NK-92 (cell line): Measurements from ENCODE around the gene OTULIN.

ENCODE experiments used
- DNase-seq: peaks from one replicate; lab custom pipeline; 2025; ENCODE audit not compliant: unreplicated experiment; lab: John Stamatoyannopoulos, UW

Gene OTULIN

GRCh38 chr5:14667770-14668169 is 3.3 kb downstream of the OTULIN start:
- DNase-seq = no peak

- DNase-seq = no peak
Observed at GRCh38 chr5:14668181-14668591, 3.7 kb downstream of the OTULIN start.

- no peak for DNase-seq
Observed at GRCh38 chr5:14669415-14669814, 4.9 kb downstream of the OTULIN start.

- DNase-seq = no peak
Observed at GRCh38 chr5:14669975-14670374, 5.5 kb downstream of the OTULIN start.

GRCh38 chr5:14671414-14671813 is 6.9 kb downstream of the OTULIN start:
- no peak for DNase-seq

GRCh38 chr5:14672082-14672481 is 7.6 kb downstream of the OTULIN start:
- DNase-seq = no peak

GRCh38 chr5:14672484-14673394 is 8.2 kb downstream of the OTULIN start:
- DNase-seq = no peak

GRCh38 chr5:14673443-14673842 is 8.9 kb downstream of the OTULIN start:
- DNase-seq = no peak

- DNase-seq = no peak
Observed at GRCh38 chr5:14674983-14675854, 10.7 kb downstream of the OTULIN start.

- no peak for DNase-seq
Observed at GRCh38 chr5:14675865-14676300, 11.4 kb downstream of the OTULIN start.

- no peak for DNase-seq
Observed at GRCh38 chr5:14676320-14676719, 11.8 kb downstream of the OTULIN start.

GRCh38 chr5:14678773-14679334 is 14.3 kb downstream of the OTULIN start:
- no peak for DNase-seq

GRCh38 chr5:14679595-14679994 is 15.1 kb downstream of the OTULIN start:
- DNase-seq = no peak

GRCh38 chr5:14681236-14681752 is 16.8 kb downstream of the OTULIN start:
- DNase-seq = no peak

- no peak for DNase-seq
Observed at GRCh38 chr5:14683906-14684455, 19.5 kb downstream of the OTULIN start.

GRCh38 chr5:14684757-14685156 is 20.2 kb downstream of the OTULIN start:
- DNase-seq = no peak

- DNase-seq = no peak
Observed at GRCh38 chr5:14685757-14686156, 21.2 kb downstream of the OTULIN start.

- DNase-seq = no peak
Observed at GRCh38 chr5:14686517-14686916, 22.0 kb downstream of the OTULIN start.

- no peak for DNase-seq
Observed at GRCh38 chr5:14687023-14687665, 22.6 kb downstream of the OTULIN start.

GRCh38 chr5:14693070-14693469 is 28.6 kb downstream of the OTULIN start:
- DNase-seq = no peak
